Measurements from ENCODE around the gene FHOD3.

The FHOD3 gene

GRCh38 chr18:36561046-36561445, 263.5 kb downstream of the FHOD3 start:
- Histone ChIP-seq H3K9me3 (no peaks in the 10 kb centered on the region), H3K27ac (no peak overlapping the region), H3K4me3 (no peak overlapping the region), H3K4me1 (no peaks in the 10 kb centered on the region), H3K4me2 (no peak overlapping the region), H3K9ac (no peak overlapping the region), H4K20me1 (no peaks in the 10 kb centered on the region), H3K27me3 (no peaks in the 10 kb centered on the region), H3K36me3 (no peaks in the 10 kb centered on the region)
- no peak for TF ChIP-seq Cebpa-rat (IDR thresholded peaks at IDR 0.05)

- Histone ChIP-seq H4K20me1 (no peaks in the 10 kb centered on the region), H3K4me1 (no peaks in the 10 kb centered on the region), H3K9ac (no peak overlapping the region), H3K36me3 (no peaks in the 10 kb centered on the region), H3K4me2 (no peak overlapping the region), H3K4me3 (no peak overlapping the region), H3K27ac (no peak overlapping the region), H3K9me3 (no peaks in the 10 kb centered on the region), H3K27me3 (no peaks in the 10 kb centered on the region)
- TF ChIP-seq Cebpa-rat (IDR thresholded peaks at IDR 0.05) = no peak
Observed at GRCh38 chr18:36564841-36565240, 267.3 kb downstream of the FHOD3 start.

GRCh38 chr18:36567800-36568199, 270.3 kb downstream of the FHOD3 start:
- Histone ChIP-seq H3K4me2 (no peak overlapping the region), H3K4me3 (no peak overlapping the region), H3K9ac (no peak overlapping the region), H4K20me1 (no peaks in the 10 kb centered on the region), H3K27ac (no peak overlapping the region), H3K9me3 (no peaks in the 10 kb centered on the region), H3K4me1 (no peaks in the 10 kb centered on the region), H3K36me3 (no peaks in the 10 kb centered on the region), H3K27me3 (no peaks in the 10 kb centered on the region)
- TF ChIP-seq Cebpa-rat (IDR thresholded peaks at IDR 0.05) = no peak

- no peak for TF ChIP-seq Cebpa-rat (IDR thresholded peaks at IDR 0.05)
- Histone ChIP-seq H3K27me3 (no peaks in the 10 kb centered on the region), H3K9ac (no peak overlapping the region), H3K4me1 (no peaks in the 10 kb centered on the region), H3K36me3 (no peaks in the 10 kb centered on the region), H3K4me2 (no peak overlapping the region), H4K20me1 (no peaks in the 10 kb centered on the region), H3K27ac (no peak overlapping the region), H3K9me3 (no peaks in the 10 kb centered on the region), H3K4me3 (no peak overlapping the region)
Observed at GRCh38 chr18:36568487-36568886, 271.0 kb downstream of the FHOD3 start.

- H3K4me3 ChIP-seq = no peak overlapping the region
- H3K9ac ChIP-seq = no peak overlapping the region
- H3K27ac ChIP-seq = no peak overlapping the region
- no peaks in the 10 kb centered on the region for H3K4me1 ChIP-seq
- peaks cover 1% of the 10 kb centered on the region; the same call in 1 of the 2 replicates for H3K9me3 ChIP-seq
- H4K20me1 ChIP-seq = no peaks in the 10 kb centered on the region
- H3K36me3 ChIP-seq = no peaks in the 10 kb centered on the region
- H3K27me3 ChIP-seq = no peaks in the 10 kb centered on the region
- H3K4me2 ChIP-seq = no peak overlapping the region
- no peak for TF ChIP-seq Cebpa-rat (IDR thresholded peaks at IDR 0.05)
Observed at GRCh38 chr18:36572135-36572856, 274.8 kb downstream of the FHOD3 start.

- Histone ChIP-seq H4K20me1 (no peaks in the 10 kb centered on the region), H3K9me3 (peaks cover 17% of the 10 kb centered on the region), H3K27me3 (no peaks in the 10 kb centered on the region), H3K27ac (no peak overlapping the region), H3K9ac (no peak overlapping the region), H3K4me3 (no peak overlapping the region), H3K36me3 (0 out of 2 replicates have a peak, but pooled peaks cover 8% of the 10 kb centered on the region), H3K4me2 (no peak overlapping the region), H3K4me1 (no peaks in the 10 kb centered on the region)
- no peak for TF ChIP-seq Cebpa-rat (IDR thresholded peaks at IDR 0.05)
Observed at GRCh38 chr18:36576339-36576738, 278.8 kb downstream of the FHOD3 start.

GRCh38 chr18:36578871-36579710, 281.6 kb downstream of the FHOD3 start:
- TF ChIP-seq Cebpa-rat (IDR thresholded peaks at IDR 0.05) = no peak
- Histone ChIP-seq H3K9ac (no peak overlapping the region), H3K4me1 (no peaks in the 10 kb centered on the region), H3K4me2 (no peak overlapping the region), H4K20me1 (no peaks in the 10 kb centered on the region), H3K36me3 (0 out of 2 replicates have a peak, but pooled peaks cover 8% of the 10 kb centered on the region), H3K4me3 (no peak overlapping the region), H3K27ac (no peak overlapping the region), H3K27me3 (no peaks in the 10 kb centered on the region), H3K9me3 (peaks cover 17% of the 10 kb centered on the region)

- no peak overlapping the region for H3K4me3 ChIP-seq
- no peak for TF ChIP-seq Cebpa-rat (IDR thresholded peaks at IDR 0.05)
- 0 out of 2 replicates have a peak, but pooled peaks cover 8% of the 10 kb centered on the region for H3K36me3 ChIP-seq
- no peak overlapping the region for H3K27ac ChIP-seq
- no peaks in the 10 kb centered on the region for H3K27me3 ChIP-seq
- no peaks in the 10 kb centered on the region for H3K4me1 ChIP-seq
- H3K4me2 ChIP-seq = no peak overlapping the region
- peaks cover 17% of the 10 kb centered on the region for H3K9me3 ChIP-seq
- no peak overlapping the region for H3K9ac ChIP-seq
- H4K20me1 ChIP-seq = no peaks in the 10 kb centered on the region
Observed at GRCh38 chr18:36580266-36580665, 282.8 kb downstream of the FHOD3 start.

GRCh38 chr18:36580874-36581750, 283.6 kb downstream of the FHOD3 start:
- Histone ChIP-seq H3K4me2 (no peak overlapping the region), H3K36me3 (0 out of 2 replicates have a peak, but pooled peaks cover 8% of the 10 kb centered on the region), H3K4me1 (no peaks in the 10 kb centered on the region), H3K27ac (no peak overlapping the region), H4K20me1 (no peaks in the 10 kb centered on the region), H3K27me3 (no peaks in the 10 kb centered on the region), H3K9ac (no peak overlapping the region), H3K9me3 (peaks cover 17% of the 10 kb centered on the region), H3K4me3 (no peak overlapping the region)
- no peak for TF ChIP-seq Cebpa-rat (IDR thresholded peaks at IDR 0.05)

Data from BLaER1 (cell line).